ENCODE results near the gene SPRY2. TPM values are rescaled to one million over a fixed set of nuclear protein-coding genes. Genes with fewer than 3 reads are reported as not detected.

The SPRY2 gene
- total RNA-seq, 2 donors from 2014 or later: 2.1 to 2.6 TPM

- DNase-seq (ENCODE audit: low spot score): no peak
- no peak for ATAC-seq
- Mint-ChIP-seq H3K9me3 (no peaks in the 10 kb centered on the region), H3K4me1 (ENCODE audit: low read depth in 2 of 2) (peaks cover 10 to 27% of the 10 kb centered on the region in 2 donors), H3K27me3 (peaks cover 4 to 7% of the 10 kb centered on the region in 2 donors), H3K36me3 (no peaks in the 10 kb centered on the region), H3K4me3 (no peak overlapping the region), H3K27ac (no peak overlapping the region)
Measured at GRCh38 chr13:80341756-80342370, 937 bp upstream of the SPRY2 start.

- H3K27me3 Mint-ChIP-seq: peaks cover 4 to 7% of the 10 kb centered on the region in 2 donors
- no peak overlapping the region for H3K27ac Mint-ChIP-seq
- no peaks in the 10 kb centered on the region for H3K9me3 Mint-ChIP-seq
- no peak for DNase-seq (ENCODE audit: low spot score)
- no peaks in the 10 kb centered on the region for H3K36me3 Mint-ChIP-seq
- peak; percentile 59 to 74 for ATAC-seq
- H3K4me1 Mint-ChIP-seq (ENCODE audit: low read depth in 2 of 2): peaks cover 10 to 23% of the 10 kb centered on the region in 2 donors
- H3K4me3 Mint-ChIP-seq: no peak overlapping the region
Measured at GRCh38 chr13:80340651-80341100, 250 bp downstream of the SPRY2 start.

GRCh38 chr13:80339912-80340650, 845 bp downstream of the SPRY2 start:
- no peak overlapping the region for H3K4me3 Mint-ChIP-seq
- no peak overlapping the region for H3K27ac Mint-ChIP-seq
- peaks cover 4 to 7% of the 10 kb centered on the region in 2 donors for H3K27me3 Mint-ChIP-seq
- H3K9me3 Mint-ChIP-seq: no peaks in the 10 kb centered on the region
- H3K4me1 Mint-ChIP-seq (ENCODE audit: low read depth in 2 of 2): peaks cover 10 to 23% of the 10 kb centered on the region in 2 donors
- peak; percentile 56 to 58 for ATAC-seq
- DNase-seq (ENCODE audit: low spot score): peak; percentile 69
- H3K36me3 Mint-ChIP-seq: no peaks in the 10 kb centered on the region

GRCh38 chr13:80339563-80339911, 1.4 kb downstream of the SPRY2 start:
- no peaks in the 10 kb centered on the region for H3K9me3 Mint-ChIP-seq
- H3K27ac Mint-ChIP-seq: no peak overlapping the region
- no peak overlapping the region for H3K4me3 Mint-ChIP-seq
- H3K36me3 Mint-ChIP-seq: no peaks in the 10 kb centered on the region
- ATAC-seq (no peak), DNase-seq (ENCODE audit: low spot score) (no peak)
- H3K27me3 Mint-ChIP-seq: peaks cover 2 to 3% of the 10 kb centered on the region in 2 donors
- peaks cover 7 to 26% of the 10 kb centered on the region in 2 donors for H3K4me1 Mint-ChIP-seq (ENCODE audit: low read depth in 2 of 2)

GRCh38 chr13:80338781-80339562, 2.0 kb downstream of the SPRY2 start:
- ATAC-seq (peak; percentile 31 to 46), DNase-seq (ENCODE audit: low spot score) (peak; percentile 70)
- peaks cover 5 to 27% of the 10 kb centered on the region in 2 donors for H3K4me1 Mint-ChIP-seq (ENCODE audit: low read depth in 2 of 2)
- no peaks in the 10 kb centered on the region for H3K9me3 Mint-ChIP-seq
- H3K27ac Mint-ChIP-seq: no peak overlapping the region
- no peak overlapping the region for H3K4me3 Mint-ChIP-seq
- H3K36me3 Mint-ChIP-seq: no peaks in the 10 kb centered on the region
- H3K27me3 Mint-ChIP-seq: no peaks in the 10 kb centered on the region

GRCh38 chr13:80337288-80338081, 3.4 kb downstream of the SPRY2 start:
- Mint-ChIP-seq H3K4me1 (ENCODE audit: low read depth in 2 of 2) (peaks cover 2 to 24% of the 10 kb centered on the region in 2 donors), H3K36me3 (no peaks in the 10 kb centered on the region), H3K27me3 (no peaks in the 10 kb centered on the region), H3K9me3 (no peaks in the 10 kb centered on the region), H3K4me3 (no peak overlapping the region), H3K27ac (no peak overlapping the region)
- no peak for ATAC-seq
- DNase-seq (ENCODE audit: low spot score): no peak

- no peak overlapping the region for H3K27ac Mint-ChIP-seq
- ATAC-seq: no peak
- H3K9me3 Mint-ChIP-seq: no peaks in the 10 kb centered on the region
- H3K36me3 Mint-ChIP-seq: no peaks in the 10 kb centered on the region
- peaks cover 0 to 19% of the 10 kb centered on the region in 2 donors for H3K4me1 Mint-ChIP-seq (ENCODE audit: low read depth in 2 of 2)
- no peak for DNase-seq (ENCODE audit: low spot score)
- no peak overlapping the region for H3K4me3 Mint-ChIP-seq
- H3K27me3 Mint-ChIP-seq: no peaks in the 10 kb centered on the region
Measured at GRCh38 chr13:80336776-80337287, 4.1 kb downstream of the SPRY2 start.

- DNase-seq (ENCODE audit: low spot score): no peak
- no peaks in the 10 kb centered on the region for H3K27me3 Mint-ChIP-seq
- peaks cover 0 to 18% of the 10 kb centered on the region in 2 donors for H3K4me1 Mint-ChIP-seq (ENCODE audit: low read depth in 2 of 2)
- no peak overlapping the region for H3K4me3 Mint-ChIP-seq
- ATAC-seq: no peak
- H3K27ac Mint-ChIP-seq: no peak overlapping the region
- H3K36me3 Mint-ChIP-seq: no peaks in the 10 kb centered on the region
- H3K9me3 Mint-ChIP-seq: no peaks in the 10 kb centered on the region
Measured at GRCh38 chr13:80336370-80336769, 4.6 kb downstream of the SPRY2 start.

- H3K4me1 Mint-ChIP-seq (ENCODE audit: low read depth in 2 of 2): peaks cover 0 to 14% of the 10 kb centered on the region in 2 donors
- H3K4me3 Mint-ChIP-seq: no peak overlapping the region
- no peak overlapping the region for H3K27ac Mint-ChIP-seq
- H3K9me3 Mint-ChIP-seq: no peaks in the 10 kb centered on the region
- ATAC-seq (no peak), DNase-seq (ENCODE audit: low spot score) (no peak)
- H3K27me3 Mint-ChIP-seq: no peaks in the 10 kb centered on the region
- H3K36me3 Mint-ChIP-seq: no peaks in the 10 kb centered on the region
Measured at GRCh38 chr13:80334597-80335260, 6.2 kb downstream of the SPRY2 start.

- ATAC-seq: no peak
Measured at GRCh38 chr13:80331984-80332383, 8.9 kb downstream of the SPRY2 start.

GRCh38 chr13:80329250-80329649, 11.7 kb downstream of the SPRY2 start:
- H3K36me3 Mint-ChIP-seq: no peaks in the 10 kb centered on the region
- no peaks in the 10 kb centered on the region for H3K9me3 Mint-ChIP-seq
- H3K4me1 Mint-ChIP-seq (ENCODE audit: low read depth in 2 of 2): no peaks in the 10 kb centered on the region
- no peaks in the 10 kb centered on the region for H3K27me3 Mint-ChIP-seq
- no peak for DNase-seq (ENCODE audit: low spot score)
- H3K4me3 Mint-ChIP-seq: no peak overlapping the region
- ATAC-seq: no peak
- H3K27ac Mint-ChIP-seq: no peak overlapping the region

More at GRCh38 chr13:80331984-80332383, 8.9 kb downstream of the SPRY2 start:
- Mint-ChIP-seq H3K27me3 (no peaks in the 10 kb centered on the region), H3K36me3 (no peaks in the 10 kb centered on the region), H3K4me1 (ENCODE audit: low read depth in 2 of 2) (peaks cover 0 to 9% of the 10 kb centered on the region in 2 donors), H3K9me3 (no peaks in the 10 kb centered on the region), H3K4me3 (no peak overlapping the region), H3K27ac (no peak overlapping the region)
- no peak for DNase-seq (ENCODE audit: low spot score)

- H3K4me3 Mint-ChIP-seq: no peak overlapping the region
- H3K9me3 Mint-ChIP-seq: peaks cover 3% of the 10 kb centered on the region
- no peaks in the 10 kb centered on the region for H3K27me3 Mint-ChIP-seq
- ATAC-seq (no peak), DNase-seq (ENCODE audit: low spot score) (no peak)
- H3K4me1 Mint-ChIP-seq (ENCODE audit: low read depth in 2 of 2): peaks cover 0 to 2% of the 10 kb centered on the region in 2 donors
- H3K27ac Mint-ChIP-seq: no peak overlapping the region
- H3K36me3 Mint-ChIP-seq: no peaks in the 10 kb centered on the region
Measured at GRCh38 chr13:80319004-80319403, 21.9 kb downstream of the SPRY2 start.
